Measurements from ENCODE around the gene DNM3. TPM values are rescaled to one million over a fixed set of nuclear protein-coding genes. Genes with fewer than 3 reads are reported as not detected.

The DNM3 gene
- polyA plus RNA-seq, 4 donors, result 4.3 to 5.7 (median 5.0) TPM

- DNase-seq (ENCODE audit: low read depth in 4 of 4, low spot score in 3 of 4), result no peak
Observed at GRCh38 chr1:171966426-171967220, 125.3 kb downstream of the DNM3 start.

DNA sequence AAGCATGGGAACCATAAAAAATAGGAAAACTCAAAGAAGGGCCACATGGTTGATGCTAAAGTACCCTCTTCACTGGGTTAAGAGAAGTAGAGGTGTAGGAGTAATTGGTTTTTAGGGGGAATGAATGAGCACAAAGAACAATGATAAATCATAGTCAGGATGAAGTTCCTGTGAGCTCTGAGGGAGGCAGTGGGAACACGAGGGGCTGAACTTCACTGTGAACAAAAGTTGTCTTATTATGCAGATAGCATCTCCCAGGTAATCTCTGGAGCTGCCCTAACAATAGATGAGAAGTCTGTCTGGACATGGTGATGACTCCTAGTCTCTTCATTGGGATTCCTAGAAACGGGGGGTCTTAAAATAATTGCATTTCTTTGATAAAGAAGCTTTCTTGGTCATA lies 127.9 kb downstream of the DNM3 start:
- DNase-seq (ENCODE audit: low read depth in 4 of 4, low spot score in 3 of 4), result no peak

- DNase-seq (ENCODE audit: low read depth in 4 of 4, low spot score in 3 of 4), result no peak
Observed at GRCh38 chr1:171969813-171970212, 128.5 kb downstream of the DNM3 start.

GRCh38 chr1:171972846-171973245 lies 131.5 kb downstream of the DNM3 start:
- DNase-seq (ENCODE audit: low read depth in 4 of 4, low spot score in 3 of 4), result no peak

- DNase-seq (ENCODE audit: low read depth in 4 of 4, low spot score in 3 of 4), result no peak
Observed at GRCh38 chr1:171973421-171973820, 132.1 kb downstream of the DNM3 start.

GRCh38 chr1:171981303-171981702 lies 140.0 kb downstream of the DNM3 start:
- no peak for DNase-seq (ENCODE audit: low read depth in 4 of 4, low spot score in 3 of 4)

DNA sequence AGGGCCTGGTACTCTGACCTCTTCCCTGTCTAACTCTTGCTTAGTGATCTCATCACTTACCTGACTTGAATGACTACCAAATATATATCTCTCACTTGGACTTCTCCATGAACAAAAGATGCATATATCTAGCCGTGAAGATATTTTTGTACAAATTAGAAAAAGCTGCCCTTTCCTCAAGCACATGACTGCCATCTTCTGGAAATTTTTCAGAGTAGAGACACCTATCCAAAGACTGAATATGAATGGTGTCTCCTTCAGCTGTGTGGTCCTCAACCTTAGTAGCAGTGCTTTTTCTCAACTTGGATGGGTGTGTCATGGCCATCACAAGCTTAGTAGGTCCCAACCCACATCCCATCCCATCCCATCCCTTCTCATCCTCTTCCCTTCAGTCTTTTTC lies 142.3 kb downstream of the DNM3 start:
- no peak for DNase-seq (ENCODE audit: low read depth in 4 of 4, low spot score in 3 of 4)

- DNase-seq (ENCODE audit: low read depth in 4 of 4, low spot score in 3 of 4), result no peak
Observed at GRCh38 chr1:171984262-171984661, 143.0 kb downstream of the DNM3 start.

GRCh38 chr1:171984850-171985485 lies 143.7 kb downstream of the DNM3 start:
- DNase-seq (ENCODE audit: low read depth in 4 of 4, low spot score in 3 of 4), result no peak

DNA sequence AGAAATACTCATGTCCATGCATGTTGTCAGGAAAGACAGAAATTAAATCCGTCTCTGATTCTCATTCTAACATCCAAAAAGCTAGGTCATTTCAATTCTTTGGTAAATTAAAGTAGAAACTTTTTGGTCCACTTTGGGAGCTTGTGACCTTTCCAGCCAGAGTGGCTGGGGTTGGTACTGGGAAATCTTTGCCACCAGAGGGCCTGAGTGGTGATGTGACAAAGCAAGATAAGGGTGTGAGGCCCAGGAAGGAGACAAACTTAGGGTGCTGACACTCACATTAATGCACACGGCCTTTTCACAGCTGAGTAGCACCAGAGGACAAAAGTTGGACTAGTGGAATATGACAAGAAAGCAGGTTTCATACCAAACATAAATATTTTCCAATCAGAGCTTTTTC lies 144.3 kb downstream of the DNM3 start:
- DNase-seq (ENCODE audit: low read depth in 4 of 4, low spot score in 3 of 4), result no peak

DNA sequence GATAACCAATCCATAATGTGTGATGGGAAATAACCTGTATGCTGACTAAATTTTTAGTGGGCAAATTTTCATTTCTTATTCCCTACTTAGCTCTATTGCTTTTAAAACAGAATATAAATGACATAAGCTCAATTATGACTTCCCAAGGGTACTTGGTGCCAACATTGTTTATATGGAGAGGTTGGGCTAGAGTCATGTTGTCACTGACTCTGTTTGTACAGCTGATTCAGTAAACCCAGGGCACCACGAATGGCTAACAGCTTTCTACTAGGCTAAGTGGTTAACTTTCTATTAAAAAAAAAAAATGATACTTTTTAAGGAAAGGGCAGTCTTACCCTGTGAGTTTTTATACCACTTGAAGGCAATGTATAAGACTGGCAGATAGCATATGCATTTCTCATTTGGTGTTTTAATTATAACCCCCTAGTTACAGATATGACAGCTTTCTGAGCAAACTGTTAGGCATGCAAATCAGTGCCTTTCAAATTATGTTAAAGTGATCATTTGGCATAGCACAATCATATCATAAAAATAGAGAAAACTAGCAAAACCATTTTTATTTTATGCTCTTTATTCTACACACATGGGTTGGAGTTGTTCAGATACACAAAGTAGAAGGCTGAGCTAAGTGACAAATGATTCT lies 147.1 kb downstream of the DNM3 start:
- no peak for DNase-seq (ENCODE audit: low read depth in 4 of 4, low spot score in 3 of 4)

- no peak for DNase-seq (ENCODE audit: low read depth in 4 of 4, low spot score in 3 of 4)
Observed at GRCh38 chr1:171990371-171990770, 149.1 kb downstream of the DNM3 start.

DNA sequence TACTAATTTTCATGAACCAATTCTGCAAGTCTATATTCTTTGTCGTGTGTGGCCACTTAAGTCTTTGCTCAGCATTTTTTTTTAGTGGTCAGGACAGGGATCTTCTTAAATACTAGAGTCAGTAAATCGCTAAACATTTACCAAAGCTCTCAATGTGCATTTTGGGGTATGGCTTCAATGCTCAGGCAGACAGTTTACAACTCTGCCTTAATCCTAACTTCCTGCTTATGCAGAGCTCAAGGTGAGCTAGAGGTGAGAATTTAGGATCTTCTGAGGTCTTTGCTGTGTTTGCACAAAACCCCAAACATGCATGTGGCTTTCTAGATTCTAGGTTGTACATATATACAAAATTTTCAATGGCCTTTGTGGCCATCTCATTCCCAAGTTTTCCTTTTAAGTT lies 153.0 kb downstream of the DNM3 start:
- DNase-seq (ENCODE audit: low read depth in 4 of 4, low spot score in 3 of 4), result no peak

DNA sequence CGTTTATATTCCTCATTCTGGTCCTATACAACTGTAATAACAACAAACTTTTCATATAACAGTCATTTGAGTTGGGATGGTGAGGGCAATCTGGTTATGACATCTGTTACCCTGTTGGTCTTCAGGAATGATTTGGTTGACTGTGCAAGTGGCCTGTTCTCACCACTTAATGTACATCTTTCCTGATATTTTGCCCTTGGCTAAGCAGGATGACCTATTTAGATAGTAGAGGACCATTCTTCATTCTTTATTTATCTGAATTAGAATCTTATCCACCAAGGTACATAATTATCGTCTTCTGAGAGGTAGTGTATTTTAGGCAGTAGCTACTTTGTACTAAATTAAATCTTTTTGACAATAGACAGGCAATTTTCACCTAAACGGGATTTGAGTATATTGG lies 154.3 kb downstream of the DNM3 start:
- no peak for DNase-seq (ENCODE audit: low read depth in 4 of 4, low spot score in 3 of 4)

GRCh38 chr1:171997936-171998335 lies 156.6 kb downstream of the DNM3 start:
- DNase-seq (ENCODE audit: low read depth in 4 of 4, low spot score in 3 of 4), result no peak

GRCh38 chr1:171998711-171999110 lies 157.4 kb downstream of the DNM3 start:
- no peak for DNase-seq (ENCODE audit: low read depth in 4 of 4, low spot score in 3 of 4)

- no peak for DNase-seq (ENCODE audit: low read depth in 4 of 4, low spot score in 3 of 4)
Observed at GRCh38 chr1:171999756-172000155, 158.5 kb downstream of the DNM3 start.

GRCh38 chr1:172001288-172001687 lies 160.0 kb downstream of the DNM3 start:
- no peak for DNase-seq (ENCODE audit: low read depth in 4 of 4, low spot score in 3 of 4)

DNA sequence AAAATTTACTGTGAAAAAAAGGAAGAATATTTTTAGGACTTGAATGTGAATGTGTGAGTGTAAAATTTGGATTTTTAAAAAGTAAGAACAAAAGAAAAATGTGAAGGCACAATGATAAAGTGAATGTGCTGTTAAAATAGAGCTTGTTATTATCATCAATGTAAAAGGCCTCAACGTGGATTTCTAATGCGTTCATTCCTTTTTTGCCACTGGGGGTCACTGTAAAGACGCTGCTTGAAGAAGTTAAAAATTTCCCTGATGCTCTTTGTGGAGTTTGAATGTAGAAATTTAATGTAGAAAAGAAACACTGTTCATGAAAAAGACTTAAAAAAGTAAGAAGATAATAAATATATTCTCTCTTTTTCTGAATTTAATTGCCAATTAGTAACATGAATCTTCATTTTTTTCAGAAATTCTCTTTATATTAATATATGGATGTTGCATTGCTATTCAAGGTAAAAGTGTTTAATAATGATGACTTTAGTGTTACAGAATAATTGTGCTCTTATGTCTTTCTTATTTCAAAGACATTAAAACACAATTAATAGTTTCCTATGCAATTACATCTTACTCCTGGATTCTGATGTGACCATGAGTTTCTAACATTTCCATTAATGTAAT lies 161.5 kb downstream of the DNM3 start:
- peak; percentile 43 to 58 (median 52) for DNase-seq (ENCODE audit: low read depth in 4 of 4, low spot score in 3 of 4)

DNA sequence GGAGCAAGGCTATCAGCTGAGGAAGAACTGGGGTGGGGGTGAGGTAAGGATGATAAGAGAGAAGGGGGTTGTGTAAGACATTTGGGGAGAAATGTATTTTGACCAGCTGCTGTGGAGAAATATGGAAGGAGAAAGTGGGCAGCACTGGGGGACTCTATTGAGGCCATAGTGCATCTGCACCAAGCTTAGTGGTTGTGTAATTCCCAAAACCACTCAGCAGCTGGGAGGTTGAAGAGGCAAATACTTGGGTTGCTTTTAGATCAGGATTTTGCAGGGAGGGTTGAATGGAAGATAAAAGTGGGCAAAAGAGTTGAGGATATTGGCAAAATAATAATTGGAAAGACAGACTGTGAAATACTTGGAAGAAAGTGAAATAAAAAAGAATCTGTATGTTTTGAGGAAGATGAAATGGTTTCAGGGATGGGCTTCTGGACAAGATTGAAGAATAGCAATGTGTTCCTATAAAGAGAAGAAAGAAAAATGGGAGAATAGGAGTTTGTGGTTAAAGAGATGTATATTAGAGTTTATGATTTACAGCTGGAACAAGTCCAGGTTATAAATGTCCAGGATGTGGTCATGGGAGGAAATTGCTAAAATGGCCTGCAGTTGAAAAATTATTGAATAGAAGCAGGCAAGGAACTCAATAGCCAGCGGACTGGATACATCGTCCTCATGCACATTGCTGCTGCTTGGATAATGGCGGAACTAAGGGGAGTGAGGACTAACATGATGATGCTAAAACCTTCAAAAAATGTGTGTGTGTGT lies 162.7 kb downstream of the DNM3 start:
- no peak for DNase-seq (ENCODE audit: low read depth in 4 of 4, low spot score in 3 of 4)

- DNase-seq (ENCODE audit: low read depth in 4 of 4, low spot score in 3 of 4), result no peak
Observed at GRCh38 chr1:172004671-172005070, 163.4 kb downstream of the DNM3 start.
